ENCODE measurements around the gene CENPH. TPM values are rescaled to one million over a fixed set of nuclear protein-coding genes. Genes with fewer than 3 reads are reported as not detected.

Gene CENPH
- total RNA-seq, 1 experiment from 2014 or later: 79.0 TPM

- H3K9me3 Mint-ChIP-seq: peaks cover 9% of the 10 kb centered on the region
- DNase-seq (ENCODE audit: low spot score) (no peak), ATAC-seq (no peak)
- peaks cover 43% of the 10 kb centered on the region for H3K36me3 Mint-ChIP-seq
- no peak overlapping the region for H3K27ac Mint-ChIP-seq
- no peak for TF ChIP-seq MAX (CRISPR knock-in tag; IDR thresholded peaks at IDR 0.05)
- no peak for TF ChIP-seq HMGXB4 (CRISPR knock-in tag; IDR thresholded peaks at IDR 0.05)
- TF ChIP-seq ZNF219 (CRISPR knock-in tag; IDR thresholded peaks at IDR 0.05; ENCODE audit: borderline replicate concordance): no peak
- TF ChIP-seq PREB (CRISPR knock-in tag; IDR thresholded peaks at IDR 0.05; ENCODE audit: borderline replicate concordance): no peak
- no peak for TF ChIP-seq MLX (CRISPR knock-in tag; IDR thresholded peaks at IDR 0.05)
- TF ChIP-seq EMX1 (CRISPR knock-in tag; IDR thresholded peaks at IDR 0.05): no peak
- TF ChIP-seq USF2 (CRISPR knock-in tag; IDR thresholded peaks at IDR 0.05): no peak
- TF ChIP-seq ZNF121 (CRISPR knock-in tag; IDR thresholded peaks at IDR 0.05): no peak
- TF ChIP-seq NR3C1 (CRISPR knock-in tag; conservative IDR thresholded peaks at IDR 0.05; ENCODE audit: low read depth): no peak
- TF ChIP-seq OVOL2 (CRISPR knock-in tag; IDR thresholded peaks at IDR 0.05; ENCODE audit: borderline replicate concordance): no peak
- CTCF ChIA-PET: interaction anchor here (0.7 kb wide), 1 partner anchor 10 kb away, joined by 4 read pairs; no protein-coding TSS in a partner anchor
- POLR2A ChIA-PET: interaction anchor here (0.7 kb wide), 1 partner anchor 13 kb away, joined by 4 read pairs; no protein-coding TSS in a partner anchor
- no peak overlapping the region for H3K4me3 Mint-ChIP-seq
- H3K4me1 Mint-ChIP-seq: no peaks in the 10 kb centered on the region
- 0 out of 2 replicates have a peak, but pooled peaks cover 2% of the 10 kb centered on the region for H3K27me3 Mint-ChIP-seq (ENCODE audit: low read depth)
Observed at GRCh38 chr5:69224520-69224919, 35.1 kb downstream of the CENPH start.

- H3K4me3 Mint-ChIP-seq: no peak overlapping the region
- no peaks in the 10 kb centered on the region for H3K4me1 Mint-ChIP-seq
- H3K36me3 Mint-ChIP-seq: peaks cover 39% of the 10 kb centered on the region
- H3K9me3 Mint-ChIP-seq: peaks cover 5% of the 10 kb centered on the region; the same call in 1 of the 2 replicates
- POLR2A ChIA-PET: interaction anchor here (0.7 kb wide), 1 partner anchor 9 kb away, joined by 3 read pairs; the partner anchor contains the start of gene CDK7
- CTCF ChIA-PET: no interaction called here
- no peak for ATAC-seq
- DNase-seq (ENCODE audit: low spot score): no peak
- no peak overlapping the region for H3K27ac Mint-ChIP-seq
- H3K27me3 Mint-ChIP-seq (ENCODE audit: low read depth): no peaks in the 10 kb centered on the region
- TF ChIP-seq NFE2L1 (CRISPR knock-in tag; IDR thresholded peaks at IDR 0.05): no peak
- no peak for TF ChIP-seq ZBTB21 (CRISPR knock-in tag; IDR thresholded peaks at IDR 0.05; ENCODE audit: borderline replicate concordance)
- no peak for TF ChIP-seq CREB1 (CRISPR knock-in tag; IDR thresholded peaks at IDR 0.05)
- no peak for TF ChIP-seq ZBTB43 (CRISPR knock-in tag; IDR thresholded peaks at IDR 0.05)
- no peak for TF ChIP-seq NR3C1 (CRISPR knock-in tag; conservative IDR thresholded peaks at IDR 0.05; ENCODE audit: low read depth)
- TF ChIP-seq ZNF219 (CRISPR knock-in tag; IDR thresholded peaks at IDR 0.05; ENCODE audit: borderline replicate concordance): no peak
- no peak for TF ChIP-seq RORB (CRISPR knock-in tag; IDR thresholded peaks at IDR 0.05)
- TF ChIP-seq NFATC4 (CRISPR knock-in tag; IDR thresholded peaks at IDR 0.05): no peak
- TF ChIP-seq ATF2 (CRISPR knock-in tag; IDR thresholded peaks at IDR 0.05; ENCODE audit: borderline replicate concordance, low read depth): no peak
- no peak for TF ChIP-seq ZNF671 (CRISPR knock-in tag; IDR thresholded peaks at IDR 0.05)
- TF ChIP-seq STAT6 (CRISPR knock-in tag; conservative IDR thresholded peaks at IDR 0.05; ENCODE audit: low read depth): no peak
- TF ChIP-seq SP1 (CRISPR knock-in tag; conservative IDR thresholded peaks at IDR 0.05): no peak
- no peak for TF ChIP-seq GTF2I (CRISPR knock-in tag; conservative IDR thresholded peaks at IDR 0.05)
- TF ChIP-seq TEAD1 (CRISPR knock-in tag; IDR thresholded peaks at IDR 0.05): no peak
- no peak for TF ChIP-seq IRF2 (CRISPR knock-in tag; IDR thresholded peaks at IDR 0.05; ENCODE audit: borderline replicate concordance, low read depth)
Observed at GRCh38 chr5:69225860-69226259, 36.5 kb downstream of the CENPH start.

Measured in WTC11 (cell line).